Amniotic stem cell (primary cell): ENCODE measurements around the gene CARMIL3.

ENCODE experiments used
- DNase-seq: peaks from one replicate; lab custom pipeline; 2025; lab: John Stamatoyannopoulos, UW

Gene CARMIL3

DNA sequence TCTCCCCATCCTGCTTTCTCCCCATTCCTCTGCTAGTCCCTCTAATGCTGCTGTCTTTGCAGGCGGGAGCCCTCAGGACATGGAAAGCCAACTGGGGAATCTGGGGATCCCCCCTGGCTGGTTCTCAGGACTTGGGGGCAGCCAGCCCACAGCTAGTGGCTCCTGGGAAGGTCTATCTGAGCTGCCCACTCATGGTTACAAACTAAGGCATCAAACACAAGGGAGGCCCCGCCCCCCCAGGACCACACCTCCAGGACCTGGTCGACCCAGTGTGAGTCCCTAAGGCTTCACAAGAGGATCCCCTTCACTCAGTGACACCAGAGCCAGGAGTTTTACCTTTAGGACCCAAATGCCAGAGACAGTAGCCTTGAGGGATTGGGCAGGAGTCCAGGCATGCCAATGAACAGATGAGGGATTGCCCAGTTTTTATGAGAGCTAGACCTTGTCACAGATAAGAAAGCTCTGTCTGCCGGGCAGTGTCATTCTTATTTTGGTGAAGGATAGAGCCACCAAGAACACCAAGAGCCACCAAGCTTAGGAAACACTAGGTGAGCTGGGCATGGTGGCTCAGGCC is 11.5 kb downstream of the CARMIL3 start:
- no peak for DNase-seq

DNA sequence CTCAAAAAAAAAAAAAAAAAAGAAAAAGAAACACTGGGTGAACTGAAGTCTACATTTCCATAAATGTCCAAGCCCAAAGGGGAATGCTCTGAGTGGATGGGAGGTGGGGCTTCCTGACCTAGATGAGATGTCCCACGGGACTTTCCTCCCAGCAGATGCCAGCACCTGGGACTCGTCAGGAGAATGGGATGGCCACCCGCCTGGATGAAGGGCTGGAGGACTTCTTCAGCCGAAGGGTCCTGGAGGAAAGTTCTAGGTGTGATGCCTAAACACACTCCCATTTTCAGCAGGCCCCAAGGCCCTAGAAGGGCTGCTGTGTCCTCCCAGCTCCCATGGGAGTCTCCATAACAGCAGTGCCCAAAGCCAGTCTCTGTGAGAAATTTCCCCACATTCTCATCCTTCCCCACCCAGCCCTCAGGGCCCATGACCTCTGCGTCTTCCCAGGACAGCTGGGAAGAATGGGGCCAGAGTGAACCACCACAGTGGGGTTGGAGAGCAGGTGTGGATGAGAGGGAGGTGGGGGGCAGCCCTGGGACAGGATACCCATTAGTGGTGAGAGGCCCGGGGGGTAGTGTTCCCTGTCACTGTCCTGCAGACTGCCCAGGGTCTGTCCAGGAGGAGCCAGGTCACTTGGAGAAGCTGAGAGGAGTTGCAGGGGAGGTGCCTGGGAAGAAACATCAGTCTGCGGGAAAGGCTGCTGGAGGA is 12.4 kb downstream of the CARMIL3 start:
- no peak for DNase-seq

DNA sequence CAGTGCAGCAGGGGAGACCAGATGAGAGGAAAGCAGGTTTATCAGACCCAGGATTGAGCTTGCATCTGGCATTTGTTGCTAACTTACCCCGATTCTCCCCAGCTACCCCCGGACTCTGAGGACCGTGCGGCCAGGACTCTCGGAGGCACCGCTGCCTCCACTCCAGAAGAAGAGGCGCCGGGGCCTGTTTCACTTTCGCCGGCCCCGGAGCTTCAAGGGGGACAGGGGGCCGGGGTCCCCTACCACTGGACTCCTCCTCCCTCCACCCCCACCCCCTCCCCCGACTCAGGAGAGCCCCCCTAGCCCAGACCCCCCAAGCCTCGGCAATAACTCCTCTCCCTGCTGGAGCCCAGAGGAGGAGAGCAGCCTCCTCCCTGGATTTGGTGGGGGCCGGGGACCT is 13.0 kb downstream of the CARMIL3 start:
- DNase-seq: no peak

DNA sequence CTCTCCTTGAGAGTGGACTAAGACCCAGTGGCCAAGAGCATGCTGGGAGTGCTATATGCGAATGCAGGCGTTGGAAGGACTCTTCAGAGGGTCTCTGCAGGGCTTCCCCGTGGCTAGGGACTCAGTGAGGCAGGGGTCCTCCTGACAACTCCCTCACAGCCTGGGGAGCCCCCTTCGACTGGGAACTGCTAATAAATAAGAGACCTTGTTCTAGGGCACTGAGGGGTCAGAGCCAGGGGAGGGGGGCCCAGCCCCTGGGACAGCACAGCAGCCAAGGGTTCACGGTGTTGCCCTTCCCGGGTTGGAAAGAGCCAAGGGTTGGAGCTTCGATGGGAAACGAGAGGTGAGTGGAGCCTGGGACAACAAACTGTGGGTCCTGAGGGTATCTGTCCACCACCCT is 13.6 kb downstream of the CARMIL3 start:
- no peak for DNase-seq

DNA sequence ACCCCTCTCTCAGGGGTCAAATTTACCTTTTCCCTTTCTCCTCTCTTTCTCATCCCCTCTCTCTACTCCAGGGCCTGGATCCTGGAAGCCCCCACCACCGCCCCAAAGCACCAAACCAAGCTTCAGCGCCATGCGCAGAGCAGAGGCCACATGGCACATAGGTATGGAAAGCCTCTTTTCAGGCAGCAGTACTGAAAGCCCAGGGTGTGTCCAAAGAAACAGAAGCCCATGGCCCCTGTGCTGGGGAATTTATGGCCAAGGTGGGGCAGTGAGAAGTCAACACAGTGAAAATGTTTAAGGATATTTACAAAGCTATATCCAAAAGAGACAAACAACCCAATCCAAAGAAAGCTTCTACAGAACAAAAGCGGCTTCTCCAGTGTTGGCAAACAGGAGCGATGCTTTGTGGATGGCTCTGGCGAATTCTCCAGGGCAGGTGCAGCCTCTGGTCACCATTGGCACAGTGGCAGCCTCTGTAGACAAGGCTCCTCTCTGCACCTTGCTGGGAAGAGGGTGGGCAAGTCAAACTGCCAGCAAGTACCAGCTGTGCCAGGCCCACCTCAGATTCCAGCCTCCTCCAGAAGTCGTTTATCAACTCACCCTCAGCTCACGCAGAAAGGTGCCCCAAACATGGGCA is 14.8 kb downstream of the CARMIL3 start:
- DNase-seq: no peak

DNA sequence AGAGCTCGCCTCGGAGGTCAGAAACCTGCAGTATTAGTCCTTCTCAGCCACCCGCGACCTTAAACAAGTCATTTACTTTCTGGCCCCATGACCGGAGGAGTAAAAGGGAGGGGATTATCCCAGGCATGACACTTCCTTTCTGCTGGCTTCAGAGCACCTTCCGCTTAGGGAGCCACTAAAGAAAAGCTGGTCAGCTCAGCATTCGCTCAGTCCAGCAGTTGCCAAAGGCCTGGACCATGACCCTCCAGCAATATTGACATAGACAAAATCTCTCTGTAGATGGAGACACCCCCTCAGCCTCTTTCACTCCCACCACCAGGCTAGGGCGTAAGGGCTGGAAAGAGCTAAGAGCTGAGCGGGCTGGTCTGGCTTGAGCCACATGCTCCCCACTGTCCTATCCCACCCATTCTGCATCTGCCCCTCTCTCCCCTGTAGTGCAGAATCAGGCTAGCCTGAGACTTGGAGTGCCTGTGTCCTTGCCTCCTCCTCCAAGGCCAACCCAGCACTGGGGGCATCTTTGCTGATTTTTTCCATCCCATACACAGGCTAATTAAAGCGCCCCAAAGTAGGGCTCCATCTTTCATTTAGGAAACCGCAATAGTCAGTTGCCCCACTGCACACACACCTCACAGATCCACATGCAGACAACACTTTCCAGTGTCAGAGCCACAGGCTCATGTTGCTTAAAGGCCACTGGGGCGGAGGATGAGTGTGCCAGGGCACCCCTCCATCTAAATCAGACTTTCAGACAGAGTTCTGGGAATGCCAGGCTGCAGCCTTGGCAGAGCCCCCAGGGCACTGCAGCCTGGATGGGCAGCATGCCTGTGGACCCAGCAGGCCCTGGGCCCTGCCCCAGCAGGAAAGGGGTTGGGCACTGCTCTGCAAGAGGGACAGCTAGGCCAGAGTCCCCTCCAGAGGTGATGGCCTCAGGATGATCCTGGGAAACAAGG is 15.6 kb downstream of the CARMIL3 start:
- no peak for DNase-seq

DNA sequence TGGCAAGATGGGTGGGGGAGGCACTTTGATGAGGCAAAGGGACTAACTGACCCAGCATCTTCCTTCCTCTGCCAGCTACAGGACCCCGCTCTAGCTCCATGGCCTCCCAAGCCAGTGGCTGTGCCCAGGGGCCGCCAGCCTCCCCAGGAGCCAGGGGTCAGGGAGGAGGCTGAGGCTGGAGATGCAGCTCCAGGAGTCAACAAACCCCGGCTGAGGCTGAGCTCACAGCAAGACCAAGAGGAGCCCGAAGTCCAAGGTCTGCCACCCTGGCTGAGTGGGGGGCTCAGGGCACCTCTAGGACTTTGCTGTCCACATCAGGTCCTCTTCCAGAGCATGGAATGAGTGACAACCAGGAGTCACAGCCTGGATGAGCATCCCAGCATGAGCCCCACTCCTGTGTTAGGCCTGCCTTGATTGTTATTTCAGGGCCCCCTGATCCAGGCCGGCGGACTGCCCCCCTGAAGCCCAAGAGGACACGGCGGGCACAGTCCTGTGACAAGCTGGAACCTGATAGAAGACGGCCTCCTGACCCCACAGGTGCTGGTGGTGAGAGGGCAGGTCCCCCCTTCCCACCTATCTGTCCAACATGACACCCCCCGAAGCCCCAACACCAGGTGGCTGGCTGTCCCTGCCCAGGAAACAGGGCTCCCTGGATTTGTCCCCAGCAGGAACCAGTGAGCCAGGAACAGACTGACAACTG is 17.1 kb downstream of the CARMIL3 start:
- DNase-seq: no peak

DNA sequence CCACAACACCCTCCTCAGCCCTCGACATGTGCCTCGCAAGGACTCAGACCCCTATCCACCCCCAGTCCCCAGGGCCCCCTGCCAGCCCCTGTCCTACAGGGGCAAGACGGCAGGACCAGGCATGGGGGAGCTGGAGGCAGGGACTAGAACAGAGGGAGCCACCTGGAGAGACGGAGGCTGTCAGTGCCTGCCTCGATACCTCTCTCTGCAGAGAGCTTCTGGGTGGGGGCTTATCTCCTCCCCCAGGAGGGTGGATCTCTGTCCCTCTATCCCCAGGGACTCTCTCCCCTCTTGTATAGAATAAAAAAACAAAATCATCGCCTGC is 17.6 kb downstream of the CARMIL3 start:
- no peak for DNase-seq

DNA sequence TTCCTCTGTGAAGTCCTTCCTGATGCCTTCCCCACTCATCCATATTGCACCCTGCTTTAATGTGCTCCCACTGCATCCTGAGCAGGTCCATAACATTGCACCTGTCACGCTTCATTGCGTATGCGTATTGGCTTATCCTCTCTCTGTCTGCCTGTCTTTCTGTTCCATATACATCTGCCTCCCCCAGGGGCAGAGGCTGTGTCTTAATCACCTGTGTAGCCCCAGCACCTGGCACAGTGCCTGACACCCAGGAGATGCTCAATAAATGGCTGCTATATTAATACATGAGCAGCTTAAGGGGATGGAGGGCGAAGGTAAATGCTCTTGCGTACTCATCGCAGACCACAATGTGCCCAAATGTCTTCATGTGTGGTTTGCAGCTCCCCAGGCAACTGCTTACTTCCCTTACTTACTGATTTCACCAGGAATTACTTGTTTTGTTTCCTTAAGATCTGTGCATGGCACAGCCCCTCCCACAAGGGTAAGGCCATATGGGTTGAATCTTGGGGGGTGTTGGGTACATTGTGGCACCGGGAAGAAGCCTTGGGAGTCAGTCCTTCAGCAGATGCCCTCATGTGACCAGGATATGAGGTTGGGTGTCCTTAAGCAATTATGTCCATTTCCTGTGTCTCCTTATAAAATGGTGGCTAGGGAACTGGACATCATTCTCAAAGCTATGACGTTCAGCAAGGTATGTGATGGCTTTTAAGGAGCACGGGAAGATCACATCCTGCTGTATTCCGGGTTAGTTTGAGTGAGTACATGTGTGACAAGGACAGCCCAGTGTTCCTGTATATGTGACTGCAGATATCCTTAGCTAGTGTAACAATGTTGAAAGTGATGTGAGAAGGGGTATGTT is 18.7 kb downstream of the CARMIL3 start:
- DNase-seq: no peak

DNA sequence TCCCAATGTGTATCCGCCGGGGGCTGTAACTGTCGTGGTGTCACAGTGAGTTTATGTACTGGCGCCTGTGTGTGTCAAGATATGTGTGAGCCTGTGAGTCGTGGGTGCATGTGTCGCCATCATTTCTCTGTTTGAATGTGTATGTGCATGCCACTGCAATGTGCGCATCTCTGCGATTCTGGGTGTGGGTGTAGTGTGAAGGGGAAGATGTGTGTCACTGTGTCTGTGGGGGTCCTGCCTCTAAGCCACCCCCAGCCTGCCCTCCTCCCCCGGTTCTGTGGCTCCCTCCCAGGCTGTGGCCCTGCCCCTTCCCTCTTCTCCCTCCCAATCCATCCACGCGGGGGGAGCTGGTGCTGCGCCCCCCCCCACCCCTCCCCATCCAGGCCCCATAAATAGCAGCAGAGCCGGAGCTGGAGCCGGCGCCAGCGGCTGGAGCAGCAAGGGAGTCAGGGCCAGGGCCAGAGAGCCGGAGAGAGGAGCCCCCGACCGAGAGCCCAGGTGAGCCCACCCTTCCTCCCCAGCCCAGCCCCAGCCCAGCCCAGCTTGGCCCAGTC is 19.4 kb downstream of the CARMIL3 start, which contains the start of gene CPNE6:
TSS of gene CPNE6 (plus strand) at position 419 of the 554 bp plus-strand sequence. CDS start 1,375 bp downstream, outside the sequence.
- no peak for DNase-seq

DNA sequence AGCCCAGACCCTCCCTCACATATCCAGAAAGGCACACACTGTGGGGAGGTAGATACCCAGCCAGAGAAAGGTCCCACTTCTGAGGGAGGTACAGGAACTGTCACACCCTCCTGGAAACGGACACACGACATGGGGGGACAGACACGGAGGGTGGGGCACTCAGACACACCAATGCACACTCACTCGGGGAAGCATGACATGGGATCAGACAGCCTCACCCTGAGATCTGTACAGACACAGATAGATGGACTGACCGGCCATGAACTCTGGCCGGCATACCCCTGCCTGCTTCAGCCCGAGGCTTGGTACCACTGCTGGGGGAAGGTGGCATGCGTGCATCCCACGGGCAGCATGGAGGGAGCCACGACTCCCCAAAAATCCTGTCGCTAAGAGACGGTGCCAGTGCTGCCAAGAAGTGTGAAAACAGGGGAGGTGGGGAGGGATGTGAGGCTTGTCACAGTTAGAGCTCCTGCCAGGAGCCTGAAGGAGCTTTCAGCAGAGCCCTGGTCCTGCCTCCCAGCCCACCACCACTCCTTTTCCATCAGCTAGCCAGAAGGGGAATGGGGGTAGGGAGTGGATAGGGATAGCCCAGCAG is 20.1 kb downstream of the CARMIL3 start:
- no peak for DNase-seq

DNA sequence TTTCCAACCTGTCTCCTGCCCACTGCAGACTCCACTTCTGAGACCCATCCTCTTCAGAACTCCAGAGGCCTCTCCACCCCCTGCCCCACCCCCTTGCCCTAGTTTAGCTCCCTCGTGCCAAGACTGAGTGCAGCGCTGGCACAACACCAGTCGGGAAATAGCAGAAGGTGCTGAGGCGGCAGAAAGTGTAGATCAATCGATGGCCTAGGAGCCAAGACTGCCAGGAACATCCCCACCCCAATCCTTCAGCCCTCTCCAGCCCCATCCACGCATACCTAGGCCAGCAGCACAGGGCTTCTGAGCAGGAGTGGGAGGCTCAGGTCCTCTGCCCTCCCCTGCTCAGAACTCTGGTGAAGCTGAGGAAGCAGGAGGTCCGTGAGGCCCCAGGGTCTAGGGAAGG is 20.6 kb downstream of the CARMIL3 start:
- no peak for DNase-seq

DNA sequence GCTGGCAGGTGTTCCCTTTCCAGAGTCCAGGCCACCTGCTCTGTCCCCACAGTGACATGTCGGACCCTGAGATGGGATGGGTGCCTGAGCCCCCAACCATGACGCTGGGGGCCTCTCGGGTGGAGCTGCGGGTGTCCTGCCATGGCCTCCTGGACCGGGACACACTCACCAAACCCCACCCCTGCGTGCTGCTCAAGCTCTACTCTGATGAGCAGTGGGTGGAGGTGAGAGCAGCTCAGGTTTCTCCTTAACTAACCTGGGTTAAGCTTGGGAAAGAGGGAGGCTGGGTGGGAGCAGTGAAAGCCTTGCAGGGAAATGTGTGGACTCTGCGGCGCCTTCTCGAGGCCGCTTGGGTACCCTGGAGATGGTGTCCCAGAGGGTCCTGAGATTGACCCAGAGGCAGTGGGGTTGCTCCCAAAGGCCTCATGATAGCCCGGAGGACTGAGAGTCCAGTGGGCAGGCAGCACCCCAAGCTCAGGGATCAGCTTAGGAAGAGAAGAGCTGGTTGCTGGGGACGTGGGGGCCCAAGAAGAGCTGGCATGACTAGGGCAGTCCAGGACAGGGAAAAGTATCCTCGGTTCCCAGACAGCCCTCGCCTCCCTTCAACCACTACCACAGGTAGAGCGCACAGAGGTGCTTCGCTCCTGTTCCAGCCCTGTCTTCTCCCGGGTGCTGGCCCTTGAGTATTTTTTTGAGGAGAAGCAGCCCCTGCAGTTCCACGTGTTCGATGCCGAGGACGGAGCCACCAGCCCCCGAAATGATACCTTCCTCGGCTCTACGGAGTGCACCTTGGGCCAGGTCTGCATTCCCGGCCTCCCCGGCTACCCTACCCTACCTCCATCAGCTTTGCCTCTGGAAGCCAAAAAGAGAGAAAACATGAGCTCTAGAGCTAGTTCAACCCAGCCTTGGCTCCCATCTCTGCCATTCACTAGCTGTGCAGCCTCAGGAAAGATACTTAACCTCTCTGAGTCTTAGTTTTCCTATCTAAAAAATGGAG is 21.4 kb downstream of the CARMIL3 start:
- DNase-seq: no peak

DNA sequence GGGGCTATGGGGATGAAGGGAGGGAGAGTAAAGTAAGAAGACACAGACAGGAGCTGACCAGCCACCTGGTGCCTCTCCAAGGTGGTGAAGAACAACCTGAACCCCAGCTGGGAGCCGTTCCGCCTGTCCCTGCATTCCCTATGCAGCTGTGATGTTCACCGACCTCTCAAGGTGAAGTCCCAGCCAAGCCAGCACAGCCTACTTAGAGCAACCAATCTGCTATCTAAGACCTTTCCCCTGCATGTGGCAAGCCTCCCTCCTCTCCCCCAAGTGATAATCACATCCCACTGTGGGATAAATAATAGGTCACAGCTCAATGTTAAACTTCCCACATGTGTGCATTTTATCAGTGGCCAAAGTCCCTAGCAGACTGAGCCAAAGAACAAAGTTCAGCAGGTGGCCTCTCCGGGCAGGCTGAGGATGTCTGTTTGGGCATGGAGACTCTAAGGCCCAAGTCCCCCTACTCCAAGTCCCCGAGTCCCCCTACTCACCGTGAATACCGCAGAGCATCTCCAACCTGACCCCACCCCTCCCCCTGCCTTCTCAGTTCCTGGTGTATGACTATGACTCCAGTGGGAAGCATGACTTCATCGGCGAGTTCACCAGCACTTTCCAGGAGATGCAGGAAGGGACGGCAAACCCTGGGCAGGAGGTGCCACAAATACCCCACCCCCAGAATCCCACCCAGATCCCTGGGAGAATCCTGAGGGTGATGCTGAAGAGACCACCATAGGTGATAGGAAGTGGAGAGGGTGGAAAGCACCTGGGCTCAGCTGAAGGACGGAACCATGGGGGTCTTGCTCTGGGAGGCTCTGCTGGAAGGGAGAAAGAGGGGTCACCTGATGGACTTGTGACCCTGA is 23.0 kb downstream of the CARMIL3 start:
- DNase-seq: no peak

DNA sequence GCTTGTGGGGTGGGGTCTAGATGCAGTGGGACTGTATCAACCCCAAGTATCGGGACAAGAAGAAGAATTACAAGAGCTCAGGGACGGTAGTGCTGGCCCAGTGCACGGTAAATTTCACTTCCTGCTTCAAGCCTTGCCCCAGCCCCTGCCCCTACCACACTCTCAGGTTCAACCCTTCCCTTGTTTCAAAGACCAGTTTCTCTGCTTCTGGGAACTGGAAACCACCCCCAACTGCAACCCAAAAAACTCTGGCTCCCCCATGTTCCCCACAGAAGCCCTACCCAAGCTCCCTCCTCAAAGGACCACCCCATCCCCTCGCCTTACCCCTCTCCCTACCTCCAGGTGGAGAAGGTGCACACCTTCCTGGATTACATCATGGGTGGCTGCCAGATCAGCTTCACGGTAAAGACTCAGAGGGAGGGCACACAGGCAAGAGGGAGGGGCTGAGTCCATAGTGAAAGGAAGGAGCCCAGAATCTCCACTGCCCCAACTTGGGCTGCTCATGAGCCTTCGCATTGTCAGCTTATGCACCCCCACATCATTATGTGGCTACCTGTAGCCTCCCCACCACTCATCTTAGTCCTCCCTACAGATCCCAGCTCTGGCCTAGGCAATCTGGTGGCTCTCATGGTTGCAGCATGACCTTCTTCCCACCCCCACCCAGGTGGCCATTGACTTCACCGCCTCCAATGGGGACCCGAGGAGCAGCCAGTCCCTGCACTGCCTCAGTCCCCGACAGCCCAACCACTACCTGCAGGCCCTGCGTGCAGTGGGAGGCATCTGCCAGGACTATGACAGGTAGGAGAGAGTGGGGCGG is 23.9 kb downstream of the CARMIL3 start:
- DNase-seq: no peak

DNA sequence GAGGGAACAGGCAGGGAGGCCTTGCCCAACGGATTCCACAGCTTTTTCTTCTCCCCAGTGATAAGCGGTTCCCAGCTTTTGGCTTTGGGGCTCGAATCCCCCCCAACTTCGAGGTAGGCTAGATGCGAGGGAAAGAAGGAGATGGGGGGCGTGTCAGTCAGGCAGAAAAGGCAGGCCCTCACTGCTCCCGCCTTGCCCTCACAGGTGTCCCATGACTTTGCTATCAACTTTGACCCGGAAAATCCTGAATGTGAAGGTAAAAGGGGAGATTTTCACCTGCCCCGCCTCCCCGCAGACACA is 24.4 kb downstream of the CARMIL3 start:
- no peak for DNase-seq

DNA sequence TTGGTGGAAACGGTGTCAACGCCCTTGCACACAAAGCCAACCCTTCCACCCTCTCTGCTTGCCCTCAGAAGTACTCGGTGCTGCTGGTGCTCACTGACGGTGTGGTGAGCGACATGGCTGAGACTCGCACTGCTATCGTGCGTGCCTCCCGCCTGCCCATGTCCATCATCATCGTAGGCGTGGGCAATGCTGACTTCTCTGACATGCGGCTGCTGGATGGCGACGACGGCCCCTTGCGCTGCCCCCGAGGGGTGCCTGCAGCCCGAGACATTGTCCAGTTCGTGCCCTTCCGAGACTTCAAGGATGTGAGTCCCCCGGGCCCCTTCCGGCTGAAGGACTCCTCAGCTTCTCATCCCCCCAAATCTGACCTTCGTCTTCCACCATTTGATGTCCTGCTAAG is 25.3 kb downstream of the CARMIL3 start:
- DNase-seq: no peak
